ENCODE measurements around the gene SEMA4D.

SEMA4D gene

GRCh38 chr9:89488936-89489335 is 9.0 kb downstream of the SEMA4D start:
- Histone ChIP-seq H3K9me3 (ENCODE audit: insufficient read depth, low read length) (no peaks in the 10 kb centered on the region), H3K4me3 (ENCODE audit: insufficient read length, low read depth) (no peak overlapping the region), H3K27me3 (ENCODE audit: insufficient read depth, insufficient read length) (no peaks in the 10 kb centered on the region), H3K4me1 (ENCODE audit: insufficient read depth, insufficient read length) (peaks cover 4% of the 10 kb centered on the region), H3K36me3 (ENCODE audit: insufficient read depth, insufficient read length, low read length) (no peaks in the 10 kb centered on the region), H3K9ac (ENCODE audit: insufficient read length, low read depth) (no peak overlapping the region)
- TF ChIP-seq YY1 (IDR thresholded peaks at IDR 0.05; ENCODE audit: insufficient read depth, insufficient read length) (no peak), ZNF274 (IDR thresholded peaks at IDR 0.05; ENCODE audit: low read depth, low read length) (no peak), SUZ12 (IDR thresholded peaks at IDR 0.05; ENCODE audit: extremely low read depth, insufficient read depth, insufficient read length) (no peak)
- no peak for DNase-seq (ENCODE audit: low read depth, low spot score)

- H3K4me3 ChIP-seq (ENCODE audit: insufficient read length, low read depth) = no peak overlapping the region
- peaks cover 1% of the 10 kb centered on the region for H3K4me1 ChIP-seq (ENCODE audit: insufficient read depth, insufficient read length)
- H3K36me3 ChIP-seq (ENCODE audit: insufficient read depth, insufficient read length, low read length) = no peaks in the 10 kb centered on the region
- no peak for DNase-seq (ENCODE audit: low read depth, low spot score)
- TF ChIP-seq YY1 (IDR thresholded peaks at IDR 0.05; ENCODE audit: insufficient read depth, insufficient read length) = no peak
- no peak for TF ChIP-seq SUZ12 (IDR thresholded peaks at IDR 0.05; ENCODE audit: extremely low read depth, insufficient read depth, insufficient read length)
- no peak for TF ChIP-seq ZNF274 (IDR thresholded peaks at IDR 0.05; ENCODE audit: low read depth, low read length)
- H3K9ac ChIP-seq (ENCODE audit: insufficient read length, low read depth) = no peak overlapping the region
- no peaks in the 10 kb centered on the region for H3K9me3 ChIP-seq (ENCODE audit: insufficient read depth, low read length)
- no peaks in the 10 kb centered on the region for H3K27me3 ChIP-seq (ENCODE audit: insufficient read depth, insufficient read length)
These were observed 9.8 kb downstream of the SEMA4D start for GRCh38 chr9:89488131-89488530.

- Histone ChIP-seq H3K36me3 (ENCODE audit: insufficient read depth, insufficient read length, low read length) (no peaks in the 10 kb centered on the region), H3K9ac (ENCODE audit: insufficient read length, low read depth) (no peak overlapping the region), H3K4me1 (ENCODE audit: insufficient read depth, insufficient read length) (peaks cover 5% of the 10 kb centered on the region), H3K27me3 (ENCODE audit: insufficient read depth, insufficient read length) (no peaks in the 10 kb centered on the region), H3K9me3 (ENCODE audit: insufficient read depth, low read length) (no peaks in the 10 kb centered on the region), H3K4me3 (ENCODE audit: insufficient read length, low read depth) (no peak overlapping the region)
- DNase-seq (ENCODE audit: low read depth, low spot score) = no peak
- TF ChIP-seq SUZ12 (IDR thresholded peaks at IDR 0.05; ENCODE audit: extremely low read depth, insufficient read depth, insufficient read length) = no peak
- TF ChIP-seq ZNF274 (IDR thresholded peaks at IDR 0.05; ENCODE audit: low read depth, low read length) = no peak
- TF ChIP-seq YY1 (IDR thresholded peaks at IDR 0.05; ENCODE audit: insufficient read depth, insufficient read length) = no peak
These were observed 11.2 kb downstream of the SEMA4D start for GRCh38 chr9:89486681-89487080.

GRCh38 chr9:89484475-89485404 is 13.2 kb downstream of the SEMA4D start:
- Histone ChIP-seq H3K36me3 (ENCODE audit: insufficient read depth, insufficient read length, low read length) (no peaks in the 10 kb centered on the region), H3K9ac (ENCODE audit: insufficient read length, low read depth) (no peak overlapping the region), H3K27me3 (ENCODE audit: insufficient read depth, insufficient read length) (no peaks in the 10 kb centered on the region), H3K4me1 (ENCODE audit: insufficient read depth, insufficient read length) (peaks cover 5% of the 10 kb centered on the region), H3K4me3 (ENCODE audit: insufficient read length, low read depth) (no peak overlapping the region), H3K9me3 (ENCODE audit: insufficient read depth, low read length) (no peaks in the 10 kb centered on the region)
- no peak for DNase-seq (ENCODE audit: low read depth, low spot score)
- TF ChIP-seq ZNF274 (IDR thresholded peaks at IDR 0.05; ENCODE audit: low read depth, low read length) (no peak), SUZ12 (IDR thresholded peaks at IDR 0.05; ENCODE audit: extremely low read depth, insufficient read depth, insufficient read length) (no peak), YY1 (IDR thresholded peaks at IDR 0.05; ENCODE audit: insufficient read depth, insufficient read length) (no peak)

- Histone ChIP-seq H3K4me1 (ENCODE audit: insufficient read depth, insufficient read length) (peaks cover 5% of the 10 kb centered on the region), H3K9me3 (ENCODE audit: insufficient read depth, low read length) (peaks cover 3% of the 10 kb centered on the region; the same call in 1 of the 2 replicates), H3K36me3 (ENCODE audit: insufficient read depth, insufficient read length, low read length) (no peaks in the 10 kb centered on the region), H3K27me3 (ENCODE audit: insufficient read depth, insufficient read length) (no peaks in the 10 kb centered on the region), H3K9ac (ENCODE audit: insufficient read length, low read depth) (no peak overlapping the region), H3K4me3 (ENCODE audit: insufficient read length, low read depth) (no peak overlapping the region)
- TF ChIP-seq YY1 (IDR thresholded peaks at IDR 0.05; ENCODE audit: insufficient read depth, insufficient read length) = no peak
- no peak for DNase-seq (ENCODE audit: low read depth, low spot score)
These were observed 14.1 kb downstream of the SEMA4D start for GRCh38 chr9:89483592-89484474.

GRCh38 chr9:89482901-89483361 is 15.0 kb downstream of the SEMA4D start:
- H3K27me3 ChIP-seq (ENCODE audit: insufficient read depth, insufficient read length) = no peaks in the 10 kb centered on the region
- no peak for TF ChIP-seq YY1 (IDR thresholded peaks at IDR 0.05; ENCODE audit: insufficient read depth, insufficient read length)
- TF ChIP-seq ZNF274 (IDR thresholded peaks at IDR 0.05; ENCODE audit: low read depth, low read length) = no peak
- no peak for TF ChIP-seq SUZ12 (IDR thresholded peaks at IDR 0.05; ENCODE audit: extremely low read depth, insufficient read depth, insufficient read length)
- no peak overlapping the region for H3K4me3 ChIP-seq (ENCODE audit: insufficient read length, low read depth)
- H3K9ac ChIP-seq (ENCODE audit: insufficient read length, low read depth) = no peak overlapping the region
- DNase-seq (ENCODE audit: low read depth, low spot score) = no peak
- H3K36me3 ChIP-seq (ENCODE audit: insufficient read depth, insufficient read length, low read length) = no peaks in the 10 kb centered on the region
- peaks cover 4% of the 10 kb centered on the region; the same call in 1 of the 2 replicates for H3K9me3 ChIP-seq (ENCODE audit: insufficient read depth, low read length)
- H3K4me1 ChIP-seq (ENCODE audit: insufficient read depth, insufficient read length) = peaks cover 5% of the 10 kb centered on the region

All from NT2/D1 (cell line).